GM11168 (cell line): ENCODE data around the gene RAB11FIP4.
"Not testable (repeated sequence)": the region's sequence is repeated elsewhere in the genome, so short reads cannot be mapped to it uniquely, and the experiment has no call there.

ENCODE experiments used
- in situ Hi-C: fragments of 300-500 bp; cut with MboI; formaldehyde crosslinking; loops from one replicate; pipeline ENCODE4 v1.12.0; 2022; ENCODE audit warnings: low sequenced_read_pairs; ENCODE audit not compliant: unreplicated experiment

The RAB11FIP4 gene

GRCh38 chr17:31391496-31391949 lies at the start of gene RAB11FIP4:
Gene RAB11FIP4 (plus strand): TSS chr17:31391675. CDS start chr17:31391853, 178 bp downstream.
- in situ Hi-C loops, result no loop called here

DNA sequence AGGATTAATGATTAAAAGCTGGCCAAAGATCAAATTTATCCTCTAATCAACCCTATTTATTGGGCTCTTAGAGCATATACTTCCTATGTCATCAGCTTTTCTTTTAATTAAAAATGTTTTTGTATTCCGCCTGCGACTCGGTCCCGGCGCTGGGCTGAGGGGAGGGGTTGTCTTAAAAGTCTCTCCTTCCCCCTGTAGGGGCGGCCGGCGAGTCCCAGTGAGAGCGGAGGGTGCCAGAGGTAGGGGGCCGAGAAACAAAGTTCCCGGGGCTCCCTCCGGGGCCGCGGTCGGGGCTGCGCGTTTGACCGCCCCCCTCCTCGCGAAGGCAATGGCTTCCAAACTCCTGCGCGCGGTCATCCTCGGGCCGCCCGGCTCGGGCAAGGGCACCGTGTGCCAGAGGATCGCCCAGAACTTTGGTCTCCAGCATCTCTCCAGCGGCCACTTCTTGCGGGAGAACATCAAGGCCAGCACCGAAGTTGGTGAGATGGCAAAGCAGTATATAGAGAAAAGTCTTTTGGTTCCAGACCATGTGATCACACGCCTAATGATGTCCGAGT lies 46.2 kb upstream of the RAB11FIP4 start:
- in situ Hi-C loops, result not testable (repeated sequence)

- in situ Hi-C loops, result no loop called here
Observed at GRCh38 chr17:31349454-31349853, 42.0 kb upstream of the RAB11FIP4 start.

GRCh38 chr17:31355935-31356334 lies 35.5 kb upstream of the RAB11FIP4 start:
- in situ Hi-C loops, result no loop called here

DNA sequence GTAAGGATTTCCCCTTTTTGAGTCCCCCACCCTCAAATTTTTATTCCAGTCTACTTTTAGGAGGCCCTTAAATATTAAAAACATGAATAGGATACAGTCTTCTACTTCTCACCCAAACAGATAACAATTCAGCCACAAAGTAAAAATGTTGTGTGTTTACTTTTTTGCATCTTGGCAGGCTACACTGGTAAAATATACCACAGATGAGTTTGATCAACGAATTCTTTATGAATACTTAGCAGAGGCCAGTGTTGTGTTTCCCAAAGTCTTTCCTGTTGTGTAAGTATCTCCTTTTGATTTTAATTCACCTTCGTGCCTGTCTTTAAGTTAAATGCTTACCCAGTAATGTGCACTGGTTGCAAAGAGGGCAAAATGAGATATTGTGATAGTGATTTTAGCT lies 34.4 kb upstream of the RAB11FIP4 start:
- in situ Hi-C loops, result no loop called here

DNA sequence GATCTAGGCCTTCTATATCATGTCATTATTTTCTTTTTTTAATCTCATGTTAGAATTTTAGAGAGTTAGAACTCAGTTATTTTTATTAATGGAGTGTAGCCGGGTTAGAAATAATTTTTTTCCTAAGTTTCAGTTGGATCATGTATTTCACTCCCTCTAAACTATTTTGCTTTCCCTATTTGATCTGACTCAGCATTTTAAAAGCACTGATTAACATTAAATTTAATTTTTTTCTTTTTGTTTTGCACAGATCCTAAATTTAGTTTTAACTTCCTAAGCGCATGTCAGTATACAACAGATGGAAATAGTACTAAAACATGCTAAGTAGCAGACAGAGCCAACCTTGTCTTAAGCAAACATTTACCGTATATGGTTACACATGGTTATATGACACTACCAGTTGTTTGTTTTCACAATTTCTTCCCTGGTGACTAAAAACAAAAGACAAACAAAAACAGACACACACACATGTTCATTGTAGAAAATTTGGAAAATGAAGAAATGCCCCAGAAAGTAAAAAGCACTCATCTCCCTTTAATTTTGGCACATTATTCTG lies 33.6 kb upstream of the RAB11FIP4 start:
- in situ Hi-C loops, result no loop called here

- in situ Hi-C loops, result no loop called here
Observed at GRCh38 chr17:31364012-31364411, 27.5 kb upstream of the RAB11FIP4 start.

DNA sequence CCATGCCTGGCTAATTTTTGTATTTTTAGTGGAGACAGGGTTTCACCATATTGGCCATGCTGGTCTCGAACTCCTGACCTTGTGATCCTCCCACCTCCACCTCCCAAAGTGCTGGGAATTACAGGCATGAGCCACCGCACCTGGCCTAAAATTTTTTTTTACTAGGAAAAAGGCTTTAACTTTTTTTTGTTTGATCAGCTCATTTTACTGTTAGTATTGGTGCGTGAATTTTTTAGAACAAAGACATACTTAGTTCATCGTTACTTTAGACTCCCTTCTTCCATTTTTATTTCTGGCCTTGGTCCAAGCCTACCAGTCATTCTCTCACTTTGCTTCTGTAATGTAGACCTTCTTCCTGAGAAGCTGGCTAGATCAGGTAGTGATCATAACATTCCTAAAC lies 25.4 kb upstream of the RAB11FIP4 start:
- in situ Hi-C loops, result no loop called here

DNA sequence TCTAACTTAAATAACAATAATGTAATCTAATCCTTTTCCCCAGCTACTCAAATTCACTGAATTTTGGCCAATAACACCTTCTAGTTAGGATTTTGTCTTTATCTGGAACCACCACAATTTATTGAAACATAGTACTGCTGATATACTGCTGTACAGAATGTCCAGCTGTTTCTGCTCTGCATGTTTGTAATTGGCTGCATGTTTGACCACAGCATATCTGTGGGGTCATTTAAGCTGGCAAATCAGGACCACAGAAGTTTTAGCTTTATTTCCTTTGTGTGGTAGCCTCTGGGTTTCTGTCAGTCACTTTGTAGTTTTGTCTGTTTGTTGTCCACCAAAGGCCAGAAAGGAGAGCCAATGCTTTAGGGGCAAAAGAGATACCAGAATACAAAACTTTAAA lies 22.2 kb upstream of the RAB11FIP4 start:
- in situ Hi-C loops, result no loop called here

DNA sequence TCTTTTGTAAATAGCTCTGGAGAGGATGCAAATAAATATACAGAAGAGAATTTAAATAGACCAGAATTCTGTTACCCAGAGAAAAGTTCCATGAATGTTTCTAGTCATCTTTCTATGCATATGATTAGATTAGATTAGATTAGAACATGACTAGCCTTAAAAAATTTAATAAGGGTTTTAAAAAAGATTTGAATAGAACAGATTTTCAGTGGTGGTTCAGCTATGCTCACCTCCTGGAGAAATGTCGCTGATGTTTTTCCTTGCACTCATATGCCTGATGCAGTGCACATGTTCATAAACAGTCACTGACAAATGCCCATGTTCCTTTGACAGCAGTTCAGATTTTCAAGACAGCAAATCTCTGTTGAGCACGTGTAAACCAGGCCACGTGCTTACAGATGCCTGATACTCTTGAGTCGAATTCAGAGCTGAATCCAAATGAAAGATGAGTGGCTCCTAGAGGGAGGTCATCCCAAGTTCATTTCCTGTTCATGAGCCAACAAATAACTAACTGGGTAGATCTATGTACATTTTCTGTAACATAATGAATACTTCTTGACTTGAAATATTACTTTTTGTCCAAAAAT lies 19.9 kb upstream of the RAB11FIP4 start:
- in situ Hi-C loops, result no loop called here

GRCh38 chr17:31373150-31374093 lies 18.1 kb upstream of the RAB11FIP4 start:
- in situ Hi-C loops, result no loop called here

DNA sequence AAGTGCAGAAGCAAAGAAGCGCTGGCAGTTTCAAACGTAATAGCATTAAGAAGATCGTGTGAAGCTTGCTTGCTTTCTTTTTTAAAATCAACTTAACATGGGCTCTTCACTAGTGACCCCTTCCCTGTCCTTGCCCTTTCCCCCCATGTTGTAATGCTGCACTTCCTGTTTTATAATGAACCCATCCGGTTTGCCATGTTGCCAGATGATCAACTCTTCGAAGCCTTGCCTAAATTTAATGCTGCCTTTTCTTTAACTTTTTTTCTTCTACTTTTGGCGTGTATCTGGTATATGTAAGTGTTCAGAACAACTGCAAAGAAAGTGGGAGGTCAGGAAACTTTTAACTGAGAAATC lies 17.4 kb upstream of the RAB11FIP4 start:
- in situ Hi-C loops, result no loop called here

DNA sequence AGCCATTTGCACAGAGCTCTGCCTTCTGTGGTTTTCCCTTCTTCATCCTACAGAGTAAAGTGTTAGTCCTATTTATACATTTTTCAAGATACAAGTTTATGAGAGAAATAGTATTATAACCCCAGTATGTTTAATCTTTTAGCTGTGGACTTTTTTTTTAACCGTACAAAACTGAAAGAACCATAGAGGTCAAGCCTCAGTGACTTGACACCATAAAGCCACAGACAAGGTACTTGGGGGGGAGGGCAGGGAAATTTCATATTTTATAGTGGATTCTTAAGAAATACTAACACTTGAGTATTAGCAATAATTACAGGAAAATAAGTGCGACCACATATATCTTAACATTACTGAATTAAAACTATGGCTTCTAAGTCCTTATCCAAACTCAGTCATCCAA lies 17.0 kb upstream of the RAB11FIP4 start:
- in situ Hi-C loops, result no loop called here

DNA sequence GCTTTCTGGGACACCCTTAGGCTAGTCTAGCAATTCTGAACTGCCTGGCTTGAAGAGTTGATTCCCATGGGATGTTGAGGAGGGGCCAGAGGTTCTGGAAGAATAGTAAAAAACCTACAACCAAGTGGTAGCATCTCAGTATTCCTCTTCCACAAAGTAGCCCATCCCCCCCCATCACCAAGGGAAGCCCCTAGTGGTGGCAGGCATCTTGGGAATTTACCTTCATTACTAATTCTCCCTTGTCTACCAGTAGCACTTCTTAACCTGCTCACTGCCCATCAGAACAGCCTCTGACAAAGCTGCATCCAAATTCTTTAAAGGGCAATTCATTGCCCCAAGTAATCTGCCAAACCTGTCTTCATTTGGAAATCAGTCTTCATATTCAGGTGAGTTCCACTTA lies 12.8 kb upstream of the RAB11FIP4 start:
- in situ Hi-C loops, result no loop called here

DNA sequence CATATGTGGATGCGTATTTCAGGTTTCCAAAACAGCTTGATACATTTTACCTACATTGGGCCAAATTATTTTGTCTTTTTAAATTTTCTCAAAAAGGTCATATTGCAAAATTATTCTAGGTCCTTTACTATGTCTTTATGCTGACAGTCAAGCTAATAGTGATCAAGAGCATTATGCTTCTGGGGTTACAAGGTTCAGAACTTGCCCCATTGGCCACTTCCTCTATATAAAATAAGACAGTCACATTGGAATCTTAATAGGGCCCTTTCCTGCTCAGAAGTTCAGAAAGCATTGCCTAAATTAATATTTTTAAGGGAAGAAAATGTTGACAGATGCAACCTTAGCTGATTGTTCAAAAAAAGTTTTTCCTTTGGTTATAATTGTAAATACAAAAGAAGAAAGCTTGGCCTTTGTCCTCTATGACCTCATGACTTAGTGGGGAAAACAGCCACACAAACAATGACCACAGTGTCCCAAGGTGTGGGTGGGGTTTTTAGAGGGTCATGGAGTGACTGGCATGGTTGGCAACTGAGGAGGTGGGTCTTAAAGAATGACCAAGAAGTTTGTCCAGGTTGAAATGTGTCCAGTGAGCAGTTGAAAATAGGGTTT lies 11.8 kb upstream of the RAB11FIP4 start:
- in situ Hi-C loops, result no loop called here

DNA sequence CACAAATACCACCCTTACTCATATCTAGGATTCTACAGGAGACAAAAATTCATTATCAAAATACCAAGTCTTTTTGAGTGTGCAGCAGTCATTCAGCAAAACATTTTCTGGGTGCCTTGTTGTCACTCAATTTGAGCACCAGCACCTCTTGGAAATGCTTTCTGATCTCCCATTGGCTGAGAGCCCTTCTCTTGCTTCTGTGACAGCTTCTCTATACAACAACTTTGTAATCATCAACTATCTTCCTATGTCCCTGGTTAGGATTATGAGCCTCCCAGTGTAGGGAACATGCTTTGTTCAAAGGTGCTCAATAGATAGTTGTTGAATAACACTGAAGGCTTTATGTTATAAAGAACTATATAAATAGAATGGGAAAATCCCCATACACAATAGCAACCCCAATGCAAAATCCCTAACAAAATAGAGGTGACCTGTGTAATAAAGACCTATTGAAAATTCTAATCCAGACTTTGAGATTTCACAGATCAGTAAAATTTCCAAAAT lies 10.3 kb upstream of the RAB11FIP4 start:
- in situ Hi-C loops, result no loop called here

GRCh38 chr17:31382668-31383275 lies 8.7 kb upstream of the RAB11FIP4 start:
- in situ Hi-C loops, result not testable (repeated sequence)

GRCh38 chr17:31383488-31383887 lies 8.0 kb upstream of the RAB11FIP4 start:
- in situ Hi-C loops, result not testable (repeated sequence)

DNA sequence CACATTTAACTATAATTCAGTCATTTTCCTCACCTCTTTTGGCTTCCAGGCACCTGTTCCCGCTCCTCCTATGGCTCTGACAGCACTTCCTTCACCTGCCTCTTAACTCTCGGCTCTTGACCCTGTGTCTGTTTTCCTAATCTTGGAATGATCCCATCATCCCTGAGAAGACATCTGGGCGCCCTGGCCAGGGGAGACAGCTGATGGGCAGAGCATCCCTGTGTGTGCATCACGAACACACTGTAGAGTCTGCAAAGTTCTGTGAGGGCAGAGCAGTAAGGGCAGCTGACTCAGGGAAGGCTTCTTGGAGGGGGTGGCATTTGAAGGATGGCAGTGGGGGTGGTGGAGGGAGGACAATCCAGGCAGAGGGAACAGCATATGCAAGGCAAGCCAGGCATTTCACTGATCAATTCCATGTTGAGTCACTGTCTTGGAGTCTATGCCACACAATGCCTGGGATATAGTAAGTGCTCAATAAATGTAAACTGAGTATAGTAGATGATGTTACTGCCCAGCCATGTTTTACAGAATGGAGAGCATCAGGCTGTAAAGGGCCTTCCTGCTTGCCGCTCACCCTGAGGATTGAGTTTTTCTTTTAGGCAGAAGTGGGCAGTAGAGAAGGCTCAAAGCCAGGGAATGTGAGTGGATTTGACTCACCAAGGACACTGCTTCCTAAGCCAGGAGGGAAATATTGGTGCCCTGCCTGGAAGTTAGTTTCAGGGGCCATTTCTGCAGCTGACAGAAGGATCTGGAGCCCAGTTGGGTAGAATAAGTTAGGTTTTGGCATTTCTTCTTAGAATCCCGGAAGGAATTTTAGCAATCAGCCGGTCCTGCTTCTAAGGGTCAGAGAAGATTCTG lies 5.8 kb upstream of the RAB11FIP4 start:
- in situ Hi-C loops, result no loop called here
